Esophagus muscularis mucosa (tissue), 3 donors: ENCODE data around the gene CLEC4M.

ENCODE experiments used
- CTCF ChIP-seq, 3 experiments: fragments of 200-600 bp in 2 of 3; fragments of 450-650 bp in 1 of 3; sonication (generic) in 2 of 3; IDR thresholded peaks; one replicate each; pipeline ENCODE4 v1.5.1; 2017 to 2019; ENCODE audit warnings: antibody characterized with exemption in 3 of 3, mild to moderate bottlenecking in 2 of 3, moderate library complexity in 1 of 3
- POLR2A ChIP-seq: fragments of 450-650 bp; IDR thresholded peaks from one replicate; pipeline ENCODE4 v1.6.1; 2017; ENCODE audit warnings: antibody characterized with exemption, moderate library complexity, mild to moderate bottlenecking, low read depth

- TF ChIP-seq CTCF (IDR thresholded peaks at IDR 0.05) = no peak
- TF ChIP-seq POLR2A = no peak
Observed at GRCh38 chr19:7733376-7733775, 29.7 kb upstream of the CLEC4M start.
